Colonic mucosa (tissue), 4 donors: ENCODE data around the gene FRMPD2. TPM values are rescaled to one million over a fixed set of nuclear protein-coding genes. Genes with fewer than 3 reads are reported as not detected.

Experiments
- DNase-seq: peaks from one replicate; pipeline ENCODE4 v3.0.0-alpha.2; 2020
- H3K27ac ChIP-seq: fragments of 200-600 bp; one replicate; pipeline ENCODE4 v1.8.0; 2021
- H3K27me3 ChIP-seq: fragments of 200-600 bp; one replicate; pipeline ENCODE4 v1.8.0; 2021
- H3K36me3 ChIP-seq: fragments of 200-600 bp; one replicate; pipeline ENCODE4 v1.8.0; 2021
- H3K4me1 ChIP-seq: fragments of 200-600 bp; one replicate; pipeline ENCODE4 v1.8.0; 2021; ENCODE audit warnings: mild to moderate bottlenecking
- H3K4me3 ChIP-seq: fragments of 200-600 bp; one replicate; pipeline ENCODE4 v1.8.0; 2021
- H3K9ac ChIP-seq, 2 donors: one replicate each; pipeline ENCODE4 v1.7.0; 2013; ENCODE audit warnings: control low read depth in 2 of 2, low read depth in 2 of 2, low read length in 2 of 2
- H3K9me3 ChIP-seq: fragments of 200-600 bp; one replicate; pipeline ENCODE4 v1.8.0; 2021
- intact Hi-C: fragments of 100-400 bp; cut with DNase I; formaldehyde crosslinking; loops from one replicate; pipeline ENCODE4 v1.14.1; 2022
- total RNA-seq, 2 donors: library from RNA; stranded (reverse); fragmentation: NEBNext Ultra II Directional in 1 of 2; extraction: Animal tissue kit (Norgen Biotek cat#: 25700) in 1 of 2; gene quantifications; one replicate each; pipeline ENCODE4 v1.2.1, GENCODE V29; 2021
- TF ChIP-seq, protein P1 (sequence below): fragments of 200-600 bp; IDR thresholded peaks from one replicate; pipeline ENCODE4 v1.8.0; 2022; ENCODE audit warnings: antibody characterized with exemption, mild to moderate bottlenecking
- donor health status: healthy.
- donor health status: DM: no; HTN: no; CAD: no.
- donor health status: DM: no; HTN: no; CAD: no.

The FRMPD2 gene
- total RNA-seq, 2 donors from 2014 or later = 0.35 TPM; not detected in 1

DNA sequence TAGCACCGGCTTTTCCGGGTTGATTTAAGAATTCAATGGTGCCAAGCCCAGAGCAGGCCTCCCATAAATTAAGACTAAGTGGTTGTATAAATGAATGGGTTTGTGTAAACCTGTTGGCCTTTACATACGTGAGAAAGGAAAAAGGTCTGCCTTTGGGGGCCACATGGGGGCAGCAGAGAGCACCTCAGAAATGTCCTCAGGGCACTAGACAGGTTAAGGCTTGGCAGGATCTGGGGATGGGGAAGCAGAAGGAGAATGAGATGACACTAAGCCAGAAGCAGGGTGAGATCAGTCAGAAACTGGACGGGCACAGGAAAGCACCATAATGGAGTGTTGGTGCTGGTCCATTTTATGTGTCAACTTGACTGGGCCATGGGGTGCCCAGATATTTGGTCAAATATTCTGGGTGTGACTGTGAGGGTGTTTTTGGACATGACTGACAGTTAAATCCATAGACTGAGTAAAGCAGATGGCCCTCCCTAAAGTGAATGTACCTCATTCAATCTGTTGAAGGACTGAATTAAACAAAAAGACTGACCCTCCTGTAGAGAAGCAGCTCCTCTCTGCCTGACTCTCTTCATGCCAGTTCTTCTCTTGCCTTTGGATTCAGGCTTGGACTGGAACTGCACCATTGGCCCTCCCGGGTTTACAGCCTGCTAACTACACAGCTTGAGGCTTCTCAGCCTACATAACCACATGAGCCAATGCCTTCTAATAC is 58.9 kb downstream of the FRMPD2 start:
- Histone ChIP-seq H3K27ac (no peak overlapping the region), H3K36me3 (no peaks in the 10 kb centered on the region), H3K9me3 (no peaks in the 10 kb centered on the region), H3K27me3 (no peaks in the 10 kb centered on the region), H3K9ac (no peak overlapping the region), H3K4me3 (no peak overlapping the region), H3K4me1 (no peaks in the 10 kb centered on the region)
- TF ChIP-seq, protein P1, sequence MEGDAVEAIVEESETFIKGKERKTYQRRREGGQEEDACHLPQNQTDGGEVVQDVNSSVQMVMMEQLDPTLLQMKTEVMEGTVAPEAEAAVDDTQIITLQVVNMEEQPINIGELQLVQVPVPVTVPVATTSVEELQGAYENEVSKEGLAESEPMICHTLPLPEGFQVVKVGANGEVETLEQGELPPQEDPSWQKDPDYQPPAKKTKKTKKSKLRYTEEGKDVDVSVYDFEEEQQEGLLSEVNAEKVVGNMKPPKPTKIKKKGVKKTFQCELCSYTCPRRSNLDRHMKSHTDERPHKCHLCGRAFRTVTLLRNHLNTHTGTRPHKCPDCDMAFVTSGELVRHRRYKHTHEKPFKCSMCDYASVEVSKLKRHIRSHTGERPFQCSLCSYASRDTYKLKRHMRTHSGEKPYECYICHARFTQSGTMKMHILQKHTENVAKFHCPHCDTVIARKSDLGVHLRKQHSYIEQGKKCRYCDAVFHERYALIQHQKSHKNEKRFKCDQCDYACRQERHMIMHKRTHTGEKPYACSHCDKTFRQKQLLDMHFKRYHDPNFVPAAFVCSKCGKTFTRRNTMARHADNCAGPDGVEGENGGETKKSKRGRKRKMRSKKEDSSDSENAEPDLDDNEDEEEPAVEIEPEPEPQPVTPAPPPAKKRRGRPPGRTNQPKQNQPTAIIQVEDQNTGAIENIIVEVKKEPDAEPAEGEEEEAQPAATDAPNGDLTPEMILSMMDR = peak; percentile 60
- intact Hi-C loops = loop anchor here (5.0 kb wide), 1 partner anchor 72 kb away; no protein-coding TSS in a partner anchor
- DNase-seq = peak; percentile 61

DNA sequence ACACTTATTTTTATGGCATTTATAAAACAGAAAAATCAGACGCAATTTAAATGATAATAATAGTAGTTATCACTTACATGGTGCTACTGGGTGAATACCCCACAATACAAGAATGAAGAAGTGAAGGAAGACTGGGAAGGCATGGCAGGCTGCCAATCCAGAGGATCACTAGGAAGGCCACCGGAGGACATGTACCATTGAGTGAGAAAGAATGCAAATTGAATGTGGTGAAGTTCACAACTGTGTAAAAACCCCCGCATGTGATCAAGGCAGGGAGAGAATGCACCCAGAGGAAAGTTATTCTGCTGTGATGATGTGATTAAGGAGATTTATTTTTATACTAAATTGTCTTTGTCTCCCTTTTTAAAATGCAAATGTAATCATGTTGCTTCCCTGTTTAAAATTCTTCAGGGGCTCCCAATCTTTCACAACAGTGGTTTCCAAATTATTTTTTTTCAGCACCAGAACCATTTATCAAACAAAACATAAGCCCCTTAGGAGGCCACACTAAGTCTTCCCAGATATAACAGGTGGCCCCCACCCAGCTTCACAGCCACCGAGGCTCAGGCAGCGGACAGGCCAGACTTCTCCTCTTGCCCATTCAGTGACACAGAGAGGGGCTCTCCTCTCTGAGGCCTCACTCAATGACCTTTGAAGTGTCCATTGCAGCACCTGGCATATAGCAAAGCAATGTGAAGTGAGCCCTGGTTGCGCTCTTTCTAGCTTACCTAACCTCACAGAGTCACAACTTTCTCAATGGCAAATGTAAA is 59.6 kb downstream of the FRMPD2 start:
- no peak for DNase-seq
- Histone ChIP-seq H3K4me3 (no peak overlapping the region), H3K27me3 (no peaks in the 10 kb centered on the region), H3K9ac (no peak overlapping the region), H3K36me3 (no peaks in the 10 kb centered on the region), H3K4me1 (no peaks in the 10 kb centered on the region), H3K27ac (no peak overlapping the region), H3K9me3 (no peaks in the 10 kb centered on the region)
- TF ChIP-seq, protein P1 = no peak
- intact Hi-C loops = loop anchor here (5.0 kb wide), 1 partner anchor 72 kb away; no protein-coding TSS in a partner anchor

DNA sequence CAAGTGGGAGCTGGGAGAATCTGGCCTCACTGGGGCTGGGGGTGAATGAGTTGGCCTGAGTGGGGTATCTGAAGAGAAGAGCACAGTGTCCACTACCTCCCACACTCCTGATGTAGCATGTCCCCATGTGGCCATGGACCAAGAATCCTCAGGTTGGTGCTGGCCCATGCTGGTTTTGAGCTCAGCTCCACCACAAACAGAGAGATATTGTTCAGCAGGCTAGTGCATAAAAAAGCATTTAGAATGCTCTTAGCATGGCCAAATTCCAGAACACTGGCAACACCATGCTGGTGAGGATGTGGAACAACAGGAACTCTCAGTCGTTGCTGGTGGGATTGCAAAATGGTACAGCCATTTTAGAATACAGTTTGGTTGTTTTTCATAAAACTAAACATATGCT is 61.4 kb downstream of the FRMPD2 start:
- intact Hi-C loops = no loop called here
- H3K9ac ChIP-seq = no peak overlapping the region
- no peaks in the 10 kb centered on the region for H3K4me1 ChIP-seq
- H3K27me3 ChIP-seq = no peaks in the 10 kb centered on the region
- TF ChIP-seq, protein P1 = no peak
- H3K36me3 ChIP-seq = no peaks in the 10 kb centered on the region
- no peak overlapping the region for H3K27ac ChIP-seq
- no peak for DNase-seq
- no peaks in the 10 kb centered on the region for H3K9me3 ChIP-seq
- H3K4me3 ChIP-seq = no peak overlapping the region

DNA sequence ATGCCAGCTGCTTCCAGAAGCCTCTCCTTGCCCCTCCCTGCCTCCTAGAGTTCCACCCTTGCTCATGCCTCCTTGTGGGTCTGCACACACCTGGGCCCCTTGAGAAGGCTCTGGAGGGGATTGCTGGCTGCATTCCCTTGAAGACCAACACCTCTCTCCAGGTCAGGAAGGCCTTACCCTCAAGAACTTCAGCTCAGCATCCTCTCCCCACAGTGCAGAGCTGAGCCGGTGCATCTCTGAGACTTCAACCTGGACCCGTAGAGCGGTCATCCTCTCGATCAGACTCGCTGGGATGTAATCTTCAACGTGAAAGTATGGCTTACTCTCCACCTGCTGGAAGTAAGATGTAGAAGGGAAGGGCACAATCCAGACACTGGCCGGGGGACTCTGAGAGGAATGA is 62.7 kb downstream of the FRMPD2 start:
- Histone ChIP-seq H3K9me3 (no peaks in the 10 kb centered on the region), H3K4me1 (no peaks in the 10 kb centered on the region), H3K9ac (no peak overlapping the region), H3K27ac (no peak overlapping the region), H3K27me3 (no peaks in the 10 kb centered on the region), H3K4me3 (no peak overlapping the region), H3K36me3 (no peaks in the 10 kb centered on the region)
- TF ChIP-seq, protein P1 = no peak
- intact Hi-C loops = no loop called here
- no peak for DNase-seq

DNA sequence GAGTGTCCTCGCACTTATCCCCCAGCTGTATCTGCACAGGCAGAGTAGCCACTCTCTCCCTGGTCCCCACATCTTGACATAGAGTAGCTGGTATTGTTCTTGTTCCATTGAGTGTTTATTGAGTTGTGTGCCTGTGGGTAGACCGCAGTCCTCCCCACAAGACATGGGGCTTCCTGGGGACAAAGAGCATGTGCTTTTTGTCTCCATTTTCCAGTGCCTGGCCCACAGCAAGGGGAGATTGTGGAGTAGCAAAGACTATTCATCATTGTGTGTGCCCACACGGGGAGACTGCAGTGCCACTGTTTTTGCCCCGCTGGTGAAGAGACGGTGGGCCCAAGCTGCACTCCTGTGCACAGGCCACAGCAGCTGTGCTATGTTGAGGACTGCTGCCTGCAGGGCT is 63.5 kb downstream of the FRMPD2 start:
- no peak overlapping the region for H3K27ac ChIP-seq
- no peaks in the 10 kb centered on the region for H3K9me3 ChIP-seq
- intact Hi-C loops = no loop called here
- no peaks in the 10 kb centered on the region for H3K36me3 ChIP-seq
- DNase-seq = no peak
- H3K27me3 ChIP-seq = no peaks in the 10 kb centered on the region
- H3K9ac ChIP-seq = no peak overlapping the region
- no peak overlapping the region for H3K4me3 ChIP-seq
- TF ChIP-seq, protein P1 = no peak
- no peaks in the 10 kb centered on the region for H3K4me1 ChIP-seq
